Measurements from ENCODE around the gene KRTAP23-1.

KRTAP23-1 gene

GRCh38 chr21:30306884-30307283 is 41.5 kb downstream of the KRTAP23-1 start:
- no peak for DNase-seq (ENCODE audit: low read depth)

- DNase-seq (ENCODE audit: low read depth): no peak
Observed at GRCh38 chr21:30305136-30305535, 43.3 kb downstream of the KRTAP23-1 start.
